ENCODE data around the gene SLC25A23. TPM values are rescaled to one million over a fixed set of nuclear protein-coding genes. Genes with fewer than 3 reads are reported as not detected.

Gene SLC25A23
- total and polyA plus RNA-seq, 4 donors: 9.3 to 34.6 (median 22.7) TPM

DNA sequence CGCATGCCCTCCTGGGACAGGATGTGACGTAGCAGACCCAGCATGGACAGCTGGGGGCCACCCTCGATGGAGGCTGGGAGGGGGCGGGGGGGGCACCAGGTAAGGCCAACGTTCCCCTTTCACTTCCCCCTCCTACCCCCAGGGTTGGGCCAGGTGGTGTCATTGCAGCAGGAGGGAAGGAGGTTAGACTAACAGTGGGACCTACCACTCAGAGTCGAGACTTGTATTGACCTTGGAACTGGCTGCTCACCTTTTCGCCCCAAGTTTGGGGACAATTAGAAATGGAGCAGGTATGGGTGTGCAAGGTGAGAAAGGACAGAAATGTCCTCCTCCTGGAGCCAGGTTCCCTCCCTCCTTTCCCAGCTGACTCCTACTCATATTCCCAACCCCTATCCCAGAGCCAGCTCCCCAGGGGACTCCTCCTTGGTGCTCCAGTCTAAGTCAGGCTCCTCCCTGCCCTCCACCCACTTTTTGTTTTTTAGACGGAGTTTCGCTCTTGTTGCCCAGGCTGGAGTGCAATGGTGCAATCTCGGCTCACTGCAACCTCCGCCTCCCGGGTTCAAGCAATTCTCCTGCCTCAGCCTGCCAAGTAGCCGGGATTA lies 17.4 kb downstream of the SLC25A23 start (continued):
- TF ChIP-seq, protein P1, sequence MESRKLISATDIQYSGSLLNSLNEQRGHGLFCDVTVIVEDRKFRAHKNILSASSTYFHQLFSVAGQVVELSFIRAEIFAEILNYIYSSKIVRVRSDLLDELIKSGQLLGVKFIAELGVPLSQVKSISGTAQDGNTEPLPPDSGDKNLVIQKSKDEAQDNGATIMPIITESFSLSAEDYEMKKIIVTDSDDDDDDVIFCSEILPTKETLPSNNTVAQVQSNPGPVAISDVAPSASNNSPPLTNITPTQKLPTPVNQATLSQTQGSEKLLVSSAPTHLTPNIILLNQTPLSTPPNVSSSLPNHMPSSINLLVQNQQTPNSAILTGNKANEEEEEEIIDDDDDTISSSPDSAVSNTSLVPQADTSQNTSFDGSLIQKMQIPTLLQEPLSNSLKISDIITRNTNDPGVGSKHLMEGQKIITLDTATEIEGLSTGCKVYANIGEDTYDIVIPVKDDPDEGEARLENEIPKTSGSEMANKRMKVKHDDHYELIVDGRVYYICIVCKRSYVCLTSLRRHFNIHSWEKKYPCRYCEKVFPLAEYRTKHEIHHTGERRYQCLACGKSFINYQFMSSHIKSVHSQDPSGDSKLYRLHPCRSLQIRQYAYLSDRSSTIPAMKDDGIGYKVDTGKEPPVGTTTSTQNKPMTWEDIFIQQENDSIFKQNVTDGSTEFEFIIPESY (IDR thresholded peaks at IDR 0.05): no peak
- TF ChIP-seq HNF4A (conservative IDR thresholded peaks at IDR 0.05) (no peak), TAF1 (conservative IDR thresholded peaks at IDR 0.05) (no peak)
- TF ChIP-seq, protein P2, sequence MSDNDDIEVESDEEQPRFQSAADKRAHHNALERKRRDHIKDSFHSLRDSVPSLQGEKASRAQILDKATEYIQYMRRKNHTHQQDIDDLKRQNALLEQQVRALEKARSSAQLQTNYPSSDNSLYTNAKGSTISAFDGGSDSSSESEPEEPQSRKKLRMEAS (IDR thresholded peaks at IDR 0.05): no peak

DNA sequence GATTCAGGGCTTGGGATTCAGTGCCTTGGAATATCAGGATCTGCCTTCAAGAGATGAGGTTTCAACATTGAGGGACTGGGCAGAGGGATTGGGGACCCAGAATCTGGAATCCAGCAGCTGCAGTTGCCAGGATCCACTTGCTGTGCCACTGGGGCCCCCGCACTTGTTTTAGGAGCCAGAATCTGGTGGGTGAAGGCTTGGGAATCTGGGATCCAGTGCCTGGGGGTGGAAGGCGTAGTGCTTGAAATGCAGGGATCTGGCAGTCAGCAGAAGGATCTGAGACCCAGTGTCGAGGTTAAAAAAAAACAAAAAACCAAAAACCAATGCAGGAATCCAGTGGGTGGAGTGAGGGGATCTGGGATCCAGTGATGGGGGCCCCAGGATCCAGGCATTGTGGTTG lies 18.7 kb downstream of the SLC25A23 start:
- H3K27ac ChIP-seq (ENCODE audit: low read depth in 1 of 2, low read length in 2 of 2): no peak overlapping the region
- 89% methylated on average over 3 of the region's 3 CpGs for WGBS
- TF ChIP-seq TAF1 (conservative IDR thresholded peaks at IDR 0.05) (no peak), SP1 (IDR thresholded peaks at IDR 0.05) (no peak), GABPA (IDR thresholded peaks at IDR 0.05 in 1 of 2, conservative IDR thresholded peaks at IDR 0.05 in 1 of 2) (no peak), FOXA2 (IDR thresholded peaks at IDR 0.05) (no peak), RAD21 (IDR thresholded peaks at IDR 0.05) (no peak), HNF4A (conservative IDR thresholded peaks at IDR 0.05) (no peak), RXRA (IDR thresholded peaks at IDR 0.05) (no peak), FOXA1 (IDR thresholded peaks at IDR 0.05) (no peak)
- TF ChIP-seq, protein P3, sequence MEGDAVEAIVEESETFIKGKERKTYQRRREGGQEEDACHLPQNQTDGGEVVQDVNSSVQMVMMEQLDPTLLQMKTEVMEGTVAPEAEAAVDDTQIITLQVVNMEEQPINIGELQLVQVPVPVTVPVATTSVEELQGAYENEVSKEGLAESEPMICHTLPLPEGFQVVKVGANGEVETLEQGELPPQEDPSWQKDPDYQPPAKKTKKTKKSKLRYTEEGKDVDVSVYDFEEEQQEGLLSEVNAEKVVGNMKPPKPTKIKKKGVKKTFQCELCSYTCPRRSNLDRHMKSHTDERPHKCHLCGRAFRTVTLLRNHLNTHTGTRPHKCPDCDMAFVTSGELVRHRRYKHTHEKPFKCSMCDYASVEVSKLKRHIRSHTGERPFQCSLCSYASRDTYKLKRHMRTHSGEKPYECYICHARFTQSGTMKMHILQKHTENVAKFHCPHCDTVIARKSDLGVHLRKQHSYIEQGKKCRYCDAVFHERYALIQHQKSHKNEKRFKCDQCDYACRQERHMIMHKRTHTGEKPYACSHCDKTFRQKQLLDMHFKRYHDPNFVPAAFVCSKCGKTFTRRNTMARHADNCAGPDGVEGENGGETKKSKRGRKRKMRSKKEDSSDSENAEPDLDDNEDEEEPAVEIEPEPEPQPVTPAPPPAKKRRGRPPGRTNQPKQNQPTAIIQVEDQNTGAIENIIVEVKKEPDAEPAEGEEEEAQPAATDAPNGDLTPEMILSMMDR (IDR thresholded peaks at IDR 0.05; ENCODE audit: low read depth, low read length, missing input control): no peak
- TF ChIP-seq, protein P1 (IDR thresholded peaks at IDR 0.05): no peak
- TF ChIP-seq, protein P2 (IDR thresholded peaks at IDR 0.05): no peak
- H3K36me3 ChIP-seq (ENCODE audit: control insufficient read depth in 4 of 4, insufficient read depth in 3 of 4, low read depth in 1 of 4, low read length in 3 of 4): peaks cover 0 to 9% (median 2%) of the 10 kb centered on the region in 4 donors
- H3K9me3 ChIP-seq (ENCODE audit: control insufficient read depth in 4 of 4, low read length in 3 of 4): no peaks in the 10 kb centered on the region
- H3K9ac ChIP-seq (ENCODE audit: low read depth in 1 of 2, low read length in 2 of 2): no peak overlapping the region
- H3K4me3 ChIP-seq (ENCODE audit: low read depth in 1 of 3, low read length in 3 of 3): no peak overlapping the region
- H3K27me3 ChIP-seq (ENCODE audit: control insufficient read depth in 4 of 4, insufficient read depth in 4 of 4, low read length in 3 of 4): no peaks in the 10 kb centered on the region
- no peaks in the 10 kb centered on the region for H3K4me1 ChIP-seq (ENCODE audit: control insufficient read depth in 4 of 4, insufficient read depth in 4 of 4, low read length in 3 of 4)
- DNase-seq (ENCODE audit: low spot score): no peak

DNA sequence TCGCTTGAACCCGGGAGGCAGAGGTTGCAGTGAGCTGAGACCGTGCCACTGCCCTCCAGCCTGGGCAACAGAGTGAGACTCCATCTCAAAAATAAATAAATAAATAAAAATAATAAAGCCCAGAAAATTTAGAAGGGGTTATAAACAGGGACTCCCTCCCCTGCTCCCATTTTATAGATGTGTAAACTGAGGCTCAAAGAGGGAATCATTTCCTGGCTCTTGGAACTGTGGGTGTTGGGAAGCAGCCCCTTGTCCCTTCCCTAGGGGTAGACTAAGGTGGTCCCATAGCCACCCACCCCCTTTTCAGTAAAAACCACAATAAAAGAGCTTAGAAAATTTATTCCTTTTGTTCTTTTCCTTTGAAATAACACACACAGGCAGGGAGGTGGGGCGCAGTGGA lies 19.8 kb downstream of the SLC25A23 start:
- no peaks in the 10 kb centered on the region for H3K4me1 ChIP-seq (ENCODE audit: control insufficient read depth in 4 of 4, insufficient read depth in 4 of 4, low read length in 3 of 4)
- no peak overlapping the region for H3K9ac ChIP-seq (ENCODE audit: low read depth in 1 of 2, low read length in 2 of 2)
- WGBS: 93% methylated on average over 4 of the region's 4 CpGs
- no peaks in the 10 kb centered on the region for H3K9me3 ChIP-seq (ENCODE audit: control insufficient read depth in 4 of 4, low read length in 3 of 4)
- no peaks in the 10 kb centered on the region for H3K27me3 ChIP-seq (ENCODE audit: control insufficient read depth in 4 of 4, insufficient read depth in 4 of 4, low read length in 3 of 4)
- peaks cover 0 to 5% (median 0%) of the 10 kb centered on the region in 4 donors for H3K36me3 ChIP-seq (ENCODE audit: control insufficient read depth in 4 of 4, insufficient read depth in 3 of 4, low read depth in 1 of 4, low read length in 3 of 4)
- TF ChIP-seq RAD21 (IDR thresholded peaks at IDR 0.05) (no peak), RXRA (IDR thresholded peaks at IDR 0.05) (no peak)
- H3K4me3 ChIP-seq (ENCODE audit: low read depth in 1 of 3, low read length in 3 of 3): no peak overlapping the region
- DNase-seq (ENCODE audit: low spot score): no peak
- H3K27ac ChIP-seq (ENCODE audit: low read depth in 1 of 2, low read length in 2 of 2): no peak overlapping the region
